HCT116 (cell line): ENCODE data around the gene COPB1. TPM values are rescaled to one million over a fixed set of nuclear protein-coding genes. Genes with fewer than 3 reads are reported as not detected.

Experiments used
- ATAC-seq: fragments of 200-7000 bp; cut with Tn5 transposase; 2 replicates; pipeline ENCODE4 v1.9.1; 2020; ENCODE audit warnings: mild to moderate bottlenecking, moderate library complexity
- BruUV-seq: library from RNA; stranded (reverse); fragments of 400-500 nt; replicated peaks from 2 replicates; lab custom pipeline; 2021; lab: Mats Ljungman, UMichigan
- CTCF ChIA-PET: fragments of 300-600 bp; sonication (Branson Sonifier 250); formaldehyde crosslinking; loops from one replicate; lab custom pipeline; 2021; ENCODE audit warnings: antibody characterized with exemption; lab: Charles Lee
- POLR2A ChIA-PET: fragments of 300-600, 350-600 bp; sonication (Branson Sonifier 250); formaldehyde crosslinking; loops from one replicate; lab custom pipeline; 2021; ENCODE audit warnings: antibody characterized with exemption; lab: Charles Lee
- RAD21 ChIA-PET, 2 experiments: fragments of 300-600 bp; sonication (Branson Sonifier 250); formaldehyde crosslinking; loops; one replicate each; lab custom pipeline; 2023; ENCODE audit warnings: low total read pairs in 2 of 2; ENCODE audit not compliant: uncharacterized antibody in 2 of 2, unreplicated experiment in 2 of 2, low non-redundant PET in 1 of 2; lab: Charles Lee
- DNase-seq: peaks from one replicate; pipeline ENCODE4 v3.0.0-alpha.2; 2010; ENCODE audit warnings: low read depth, low spot score
- H2AFZ ChIP-seq: fragments of 200-600 bp; shearing (Covaris generic), sonication (generic); 2 replicates; pipeline ENCODE4 v1.6.1; 2017; ENCODE audit warnings: low read depth, mixed run types, mixed read lengths, antibody characterized with exemption, low read length; ENCODE audit not compliant: poor library complexity, severe bottlenecking
- H3K27ac ChIP-seq: 2 replicates; pipeline ENCODE4 v1.5.1; 2012; ENCODE audit warnings: low read depth, low read length
- H3K27me3 ChIP-seq: fragments of 200-600 bp; sonication (generic); 2 replicates; pipeline ENCODE4 v1.6.1; 2016; ENCODE audit warnings: mixed run types, low read length, mixed read lengths; ENCODE audit not compliant: insufficient read depth
- H3K36me3 ChIP-seq, 2 experiments: fragments of 200-500 bp in 1 of 2; fragments of 200-600 bp in 1 of 2; sonication (Bioruptor generic) in 1 of 2; sonication (generic) in 1 of 2; 2 replicates each; pipeline versions ENCODE4 v1.5.1 to v1.6.1; 2014 to 2016; ENCODE audit warnings: low read length in 2 of 2, inconsistent platforms in 1 of 2, mixed read lengths in 1 of 2, mixed run types in 1 of 2; ENCODE audit not compliant: insufficient read depth in 2 of 2, control insufficient read depth in 1 of 2
- H3K4me1 ChIP-seq, 2 experiments: fragments of 200-600 bp in 1 of 2; sonication (generic) in 1 of 2; 2 replicates each; pipeline versions ENCODE4 v1.5.1 to v1.6.1; 2012 to 2017; ENCODE audit warnings: low read length in 2 of 2, inconsistent platforms in 1 of 2, mild to moderate bottlenecking in 1 of 2, mixed read lengths in 1 of 2, mixed run types in 1 of 2, moderate library complexity in 1 of 2; ENCODE audit not compliant: insufficient read depth in 2 of 2, control insufficient read depth in 1 of 2
- H3K4me2 ChIP-seq: fragments of 200-600 bp; sonication (generic); 2 replicates; pipeline ENCODE4 v1.6.1; 2017; ENCODE audit warnings: mixed run types, low read length, mixed read lengths
- H3K4me3 ChIP-seq, 2 experiments: fragments of 200-600 bp in 1 of 2; sonication (generic) in 1 of 2; replicated peaks in 1 of 2; 2 replicates each; pipeline ENCODE4 v1.5.1; 2011 to 2016; ENCODE audit warnings: low read length in 2 of 2, control low read depth in 1 of 2, low read depth in 1 of 2, mild to moderate bottlenecking in 1 of 2, mixed read lengths in 1 of 2, mixed run types in 1 of 2
- H3K79me2 ChIP-seq: fragments of 200-600 bp; sonication (generic); 2 replicates; pipeline ENCODE4 v1.6.1; 2017; ENCODE audit warnings: mild to moderate bottlenecking, mixed run types, low read length, moderate library complexity, mixed read lengths; ENCODE audit not compliant: insufficient read depth
- H3K9ac ChIP-seq: fragments of 200-600 bp; sonication (generic); 2 replicates; pipeline ENCODE4 v1.6.1; 2016; ENCODE audit warnings: low read length, mixed read lengths
- H3K9me2 ChIP-seq: fragments of 200-600 bp; sonication (generic), shearing (Covaris generic); 2 replicates; pipeline ENCODE4 v1.6.1; 2017; ENCODE audit warnings: mixed run types, mild to moderate bottlenecking, moderate library complexity; ENCODE audit not compliant: insufficient read depth
- H3K9me3 ChIP-seq, 2 experiments: fragments of 200-500 bp in 1 of 2; fragments of 200-600 bp in 1 of 2; sonication (Bioruptor generic) in 1 of 2; sonication (generic) in 1 of 2; 2 replicates each; pipeline ENCODE4 v1.6.1; 2014 to 2017; ENCODE audit warnings: low read length in 2 of 2, mixed read lengths in 2 of 2, inconsistent platforms in 1 of 2, low read depth in 1 of 2, mild to moderate bottlenecking in 1 of 2, mixed run types in 1 of 2, moderate library complexity in 1 of 2; ENCODE audit not compliant: control insufficient read depth in 1 of 2, insufficient read depth in 1 of 2
- H4K20me1 ChIP-seq: fragments of 200-600 bp; sonication (generic), shearing (Covaris generic); 2 replicates; pipeline ENCODE4 v1.6.1; 2017; ENCODE audit warnings: mixed run types, mild to moderate bottlenecking, moderate library complexity; ENCODE audit not compliant: insufficient read depth
- POLR2A ChIP-seq: IDR thresholded peaks from 2 replicates; pipeline ENCODE4 v1.7.0; 2011; ENCODE audit warnings: borderline replicate concordance; ENCODE audit not compliant: insufficient read depth, insufficient read length; ENCODE audit errors: extremely low read depth
- RAD21 ChIP-seq: IDR thresholded peaks from 2 replicates; pipeline ENCODE4 v1.6.1; 2012; ENCODE audit warnings: low read depth, mild to moderate bottlenecking
- SP1 ChIP-seq: IDR thresholded peaks from 2 replicates; pipeline ENCODE4 v1.6.1; 2012; ENCODE audit warnings: low read depth
- TCF7L2 ChIP-seq: IDR thresholded peaks from 2 replicates; pipeline ENCODE4 v1.7.0; 2011; ENCODE audit warnings: borderline replicate concordance, inconsistent platforms; ENCODE audit not compliant: insufficient read depth, insufficient read length; ENCODE audit errors: extremely low read depth
- YY1 ChIP-seq: IDR thresholded peaks from 2 replicates; pipeline ENCODE4 v1.6.1; 2011; ENCODE audit warnings: low read length, low read depth, moderate library complexity, mild to moderate bottlenecking; ENCODE audit not compliant: insufficient replicate concordance; ENCODE audit errors: extremely low read depth
- ZFX ChIP-seq: fragments of 450-650 bp; IDR thresholded peaks from 2 replicates; pipeline ENCODE4 v1.6.1; 2017
- intact Hi-C: fragments of 100-400 bp; cut with micrococcal nuclease; formaldehyde crosslinking; loops from 2 replicates; pipeline ENCODE4 v1.10.0; 2022
- total RNA-seq: library from RNA; stranded (reverse); gene quantifications from one replicate; pipeline ENCODE4 v1.2.1, GENCODE V29; 2021; ENCODE audit not compliant: unreplicated experiment
- TF ChIP-seq, protein P1 (sequence below): IDR thresholded peaks from 2 replicates; pipeline ENCODE4 v1.6.1; 2012
- TF ChIP-seq, protein P2 (sequence below): IDR thresholded peaks from 2 replicates; pipeline ENCODE4 v1.6.1; 2012; ENCODE audit warnings: low read depth
- TF ChIP-seq, protein P3 (sequence below), 3 experiments: fragments of 200-600 bp in 1 of 3; sonication (generic) in 1 of 3; IDR thresholded peaks in 2 of 3; conservative IDR thresholded peaks in 1 of 3; 2 replicates each; pipeline ENCODE4 v1.5.1; 2012 to 2017; ENCODE audit warnings: low read depth in 2 of 3, low read length in 2 of 3, antibody characterized with exemption in 1 of 3, borderline replicate concordance in 1 of 3, control low read depth in 1 of 3, mild to moderate bottlenecking in 1 of 3, mixed read lengths in 1 of 3, mixed run types in 1 of 3, moderate library complexity in 1 of 3; ENCODE audit not compliant: insufficient read depth in 1 of 3
- TF ChIP-seq, protein P4 (sequence below): IDR thresholded peaks from 2 replicates; pipeline ENCODE4 v1.6.1; 2011; ENCODE audit warnings: mild to moderate bottlenecking, low read length, moderate library complexity; ENCODE audit not compliant: insufficient replicate concordance; ENCODE audit errors: extremely low read depth

COPB1 gene
- total RNA-seq, 1 experiment from 2014 or later, result 95.5 TPM

DNA sequence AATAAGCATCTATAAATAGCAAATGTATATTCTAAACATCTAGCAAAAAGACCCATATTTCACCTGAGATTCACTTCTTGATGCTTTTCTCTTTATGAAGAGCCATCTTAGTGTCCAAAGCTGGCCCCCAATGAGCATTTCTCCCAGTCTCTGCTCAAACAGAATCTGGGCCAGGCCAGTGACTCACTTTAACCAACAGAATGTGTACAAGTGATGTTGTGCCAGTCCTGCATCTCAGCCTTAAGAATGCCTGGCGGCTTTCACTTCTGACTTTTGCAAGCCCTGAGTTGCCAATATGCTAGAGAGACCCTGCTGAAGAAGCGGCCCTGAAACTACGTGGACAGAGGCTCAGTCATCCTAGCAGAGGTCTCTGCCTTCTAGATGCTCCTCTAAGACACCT, 6.9 kb upstream of the COPB1 start:
- Histone ChIP-seq H3K27ac (no peak overlapping the region), H3K4me2 (no peak overlapping the region), H3K4me1 (no peaks in the 10 kb centered on the region)
- no peak for TF ChIP-seq RAD21
- TF ChIP-seq, protein P1, sequence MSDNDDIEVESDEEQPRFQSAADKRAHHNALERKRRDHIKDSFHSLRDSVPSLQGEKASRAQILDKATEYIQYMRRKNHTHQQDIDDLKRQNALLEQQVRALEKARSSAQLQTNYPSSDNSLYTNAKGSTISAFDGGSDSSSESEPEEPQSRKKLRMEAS, result no peak
- TF ChIP-seq YY1, result no peak
- TF ChIP-seq, all 23 proteins: peak for 0
- no TSS peak for BruUV-seq
- Histone ChIP-seq H3K9ac (no peak overlapping the region), H3K36me3 (peaks cover 60 to 66% of the 10 kb centered on the region in 2 experiments), H3K9me3 (no peaks in the 10 kb centered on the region), H3K79me2 (peaks cover 39% of the 10 kb centered on the region), H4K20me1 (peaks cover 8% of the 10 kb centered on the region; the same call in 1 of the 2 replicates), H3K9me2 (no peaks in the 10 kb centered on the region), H2AFZ (no peak overlapping the region), H3K4me3 (no peak overlapping the region), H3K27me3 (no peaks in the 10 kb centered on the region)
- ChIA-PET RAD21 (no interaction called here), CTCF (no interaction called here), POLR2A (no interaction called here)
- intact Hi-C loops, result no loop called here
- DNase-seq, result no peak
- no peak for ATAC-seq

DNA sequence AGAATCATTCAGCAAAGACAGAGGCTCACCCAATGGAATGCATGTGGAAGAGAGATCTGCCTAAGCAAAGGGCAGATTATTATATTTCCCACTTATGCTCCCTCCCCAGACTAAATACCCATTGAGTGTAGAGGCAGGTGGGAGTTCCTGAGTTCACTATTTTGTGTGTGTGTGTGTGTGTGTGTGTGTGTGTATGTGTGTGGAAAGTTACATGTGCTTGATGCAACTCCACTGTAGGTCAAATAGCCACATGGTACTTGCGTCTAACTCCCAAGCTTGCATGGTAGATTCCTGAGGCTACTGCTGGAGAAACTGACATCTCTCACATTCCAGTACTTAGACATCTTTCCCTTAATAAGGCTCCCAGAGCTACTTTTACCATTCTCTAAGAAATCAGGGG, 3.4 kb upstream of the COPB1 start:
- RAD21 ChIA-PET, result no interaction called here
- POLR2A ChIA-PET, result no interaction called here
- Histone ChIP-seq H4K20me1 (0 out of 2 replicates have a peak, but pooled peaks cover 3% of the 10 kb centered on the region), H3K27ac (no peak overlapping the region), H3K79me2 (peaks cover 22% of the 10 kb centered on the region), H3K9me2 (no peaks in the 10 kb centered on the region), H3K9me3 (no peaks in the 10 kb centered on the region), H3K4me2 (no peak overlapping the region), H3K27me3 (no peaks in the 10 kb centered on the region), H3K4me1 (peaks cover 7 to 14% of the 10 kb centered on the region in 2 experiments; a peak in 3 of 4 replicates), H3K9ac (no peak overlapping the region), H3K4me3 (no peak overlapping the region), H2AFZ (no peak overlapping the region), H3K36me3 (peaks cover 33 to 39% of the 10 kb centered on the region in 2 experiments)
- BruUV-seq, result no TSS peak
- ATAC-seq (no peak), DNase-seq (no peak)
- CTCF ChIA-PET, result no interaction called here
- intact Hi-C loops, result no loop called here
- no peak for TF ChIP-seq ZFX
- TF ChIP-seq, protein P2, sequence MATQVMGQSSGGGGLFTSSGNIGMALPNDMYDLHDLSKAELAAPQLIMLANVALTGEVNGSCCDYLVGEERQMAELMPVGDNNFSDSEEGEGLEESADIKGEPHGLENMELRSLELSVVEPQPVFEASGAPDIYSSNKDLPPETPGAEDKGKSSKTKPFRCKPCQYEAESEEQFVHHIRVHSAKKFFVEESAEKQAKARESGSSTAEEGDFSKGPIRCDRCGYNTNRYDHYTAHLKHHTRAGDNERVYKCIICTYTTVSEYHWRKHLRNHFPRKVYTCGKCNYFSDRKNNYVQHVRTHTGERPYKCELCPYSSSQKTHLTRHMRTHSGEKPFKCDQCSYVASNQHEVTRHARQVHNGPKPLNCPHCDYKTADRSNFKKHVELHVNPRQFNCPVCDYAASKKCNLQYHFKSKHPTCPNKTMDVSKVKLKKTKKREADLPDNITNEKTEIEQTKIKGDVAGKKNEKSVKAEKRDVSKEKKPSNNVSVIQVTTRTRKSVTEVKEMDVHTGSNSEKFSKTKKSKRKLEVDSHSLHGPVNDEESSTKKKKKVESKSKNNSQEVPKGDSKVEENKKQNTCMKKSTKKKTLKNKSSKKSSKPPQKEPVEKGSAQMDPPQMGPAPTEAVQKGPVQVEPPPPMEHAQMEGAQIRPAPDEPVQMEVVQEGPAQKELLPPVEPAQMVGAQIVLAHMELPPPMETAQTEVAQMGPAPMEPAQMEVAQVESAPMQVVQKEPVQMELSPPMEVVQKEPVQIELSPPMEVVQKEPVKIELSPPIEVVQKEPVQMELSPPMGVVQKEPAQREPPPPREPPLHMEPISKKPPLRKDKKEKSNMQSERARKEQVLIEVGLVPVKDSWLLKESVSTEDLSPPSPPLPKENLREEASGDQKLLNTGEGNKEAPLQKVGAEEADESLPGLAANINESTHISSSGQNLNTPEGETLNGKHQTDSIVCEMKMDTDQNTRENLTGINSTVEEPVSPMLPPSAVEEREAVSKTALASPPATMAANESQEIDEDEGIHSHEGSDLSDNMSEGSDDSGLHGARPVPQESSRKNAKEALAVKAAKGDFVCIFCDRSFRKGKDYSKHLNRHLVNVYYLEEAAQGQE, result no peak
- TF ChIP-seq RAD21, result no peak
- TF ChIP-seq, protein P3, sequence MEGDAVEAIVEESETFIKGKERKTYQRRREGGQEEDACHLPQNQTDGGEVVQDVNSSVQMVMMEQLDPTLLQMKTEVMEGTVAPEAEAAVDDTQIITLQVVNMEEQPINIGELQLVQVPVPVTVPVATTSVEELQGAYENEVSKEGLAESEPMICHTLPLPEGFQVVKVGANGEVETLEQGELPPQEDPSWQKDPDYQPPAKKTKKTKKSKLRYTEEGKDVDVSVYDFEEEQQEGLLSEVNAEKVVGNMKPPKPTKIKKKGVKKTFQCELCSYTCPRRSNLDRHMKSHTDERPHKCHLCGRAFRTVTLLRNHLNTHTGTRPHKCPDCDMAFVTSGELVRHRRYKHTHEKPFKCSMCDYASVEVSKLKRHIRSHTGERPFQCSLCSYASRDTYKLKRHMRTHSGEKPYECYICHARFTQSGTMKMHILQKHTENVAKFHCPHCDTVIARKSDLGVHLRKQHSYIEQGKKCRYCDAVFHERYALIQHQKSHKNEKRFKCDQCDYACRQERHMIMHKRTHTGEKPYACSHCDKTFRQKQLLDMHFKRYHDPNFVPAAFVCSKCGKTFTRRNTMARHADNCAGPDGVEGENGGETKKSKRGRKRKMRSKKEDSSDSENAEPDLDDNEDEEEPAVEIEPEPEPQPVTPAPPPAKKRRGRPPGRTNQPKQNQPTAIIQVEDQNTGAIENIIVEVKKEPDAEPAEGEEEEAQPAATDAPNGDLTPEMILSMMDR (IDR thresholded peaks at IDR 0.05 in 2 of 3, conservative IDR thresholded peaks at IDR 0.05 in 1 of 3; ENCODE audit: borderline replicate concordance in 1 of 3, insufficient read depth in 1 of 3, low read depth in 2 of 3, low read length in 2 of 3), result no peak
- no peak for TF ChIP-seq TCF7L2
- TF ChIP-seq SP1, result no peak
- no peak for TF ChIP-seq YY1
- TF ChIP-seq, protein P4, sequence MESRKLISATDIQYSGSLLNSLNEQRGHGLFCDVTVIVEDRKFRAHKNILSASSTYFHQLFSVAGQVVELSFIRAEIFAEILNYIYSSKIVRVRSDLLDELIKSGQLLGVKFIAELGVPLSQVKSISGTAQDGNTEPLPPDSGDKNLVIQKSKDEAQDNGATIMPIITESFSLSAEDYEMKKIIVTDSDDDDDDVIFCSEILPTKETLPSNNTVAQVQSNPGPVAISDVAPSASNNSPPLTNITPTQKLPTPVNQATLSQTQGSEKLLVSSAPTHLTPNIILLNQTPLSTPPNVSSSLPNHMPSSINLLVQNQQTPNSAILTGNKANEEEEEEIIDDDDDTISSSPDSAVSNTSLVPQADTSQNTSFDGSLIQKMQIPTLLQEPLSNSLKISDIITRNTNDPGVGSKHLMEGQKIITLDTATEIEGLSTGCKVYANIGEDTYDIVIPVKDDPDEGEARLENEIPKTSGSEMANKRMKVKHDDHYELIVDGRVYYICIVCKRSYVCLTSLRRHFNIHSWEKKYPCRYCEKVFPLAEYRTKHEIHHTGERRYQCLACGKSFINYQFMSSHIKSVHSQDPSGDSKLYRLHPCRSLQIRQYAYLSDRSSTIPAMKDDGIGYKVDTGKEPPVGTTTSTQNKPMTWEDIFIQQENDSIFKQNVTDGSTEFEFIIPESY, result no peak
- TF ChIP-seq POLR2A, result no peak
- TF ChIP-seq, protein P1, result no peak
